Neural cell (in vitro differentiated cells): ENCODE measurements around the gene PPM1L. TPM values are rescaled to one million over a fixed set of nuclear protein-coding genes. Genes with fewer than 3 reads are reported as not detected.

ENCODE experiments used
- H2AFZ ChIP-seq: fragments of 200-600, 300-800 bp; sonication (generic), shearing (Covaris generic); 2 replicates; pipeline ENCODE4 v1.6.0; 2014; ENCODE audit warnings: low read depth, mild to moderate bottlenecking, antibody characterized with exemption, low read length, moderate library complexity
- H3F3A ChIP-seq: fragments of 200-600 bp; shearing (Covaris generic); 2 replicates; pipeline ENCODE4 v1.6.1; 2016; ENCODE audit warnings: mild to moderate bottlenecking, moderate library complexity, mixed read lengths, antibody characterized with exemption, low read length; ENCODE audit not compliant: insufficient read depth, poor library complexity, severe bottlenecking
- H3K27ac ChIP-seq: fragments of 200-600, 300-800 bp; sonication (generic), shearing (Covaris generic); 2 replicates; pipeline ENCODE4 v1.5.1; 2014; ENCODE audit warnings: mild to moderate bottlenecking, low read length, moderate library complexity
- H3K27me3 ChIP-seq: fragments of 300-800, 200-600 bp; sonication (generic), shearing (Covaris generic); 2 replicates; pipeline ENCODE4 v1.6.0; 2014; ENCODE audit warnings: mild to moderate bottlenecking, low read depth, low read length, moderate library complexity; ENCODE audit not compliant: insufficient read depth
- H3K36me3 ChIP-seq: fragments of 300-800, 200-600 bp; sonication (generic), shearing (Covaris generic); 2 replicates; pipeline ENCODE4 v1.5.1; 2014; ENCODE audit warnings: mild to moderate bottlenecking, antibody characterized with exemption, low read length, moderate library complexity; ENCODE audit not compliant: insufficient read depth
- H3K4me2 ChIP-seq: fragments of 300-800, 200-600 bp; sonication (generic), shearing (Covaris generic); 2 replicates; pipeline ENCODE4 v1.6.0; 2014; ENCODE audit warnings: mild to moderate bottlenecking, low read length
- H3K4me3 ChIP-seq: fragments of 300-800, 200-600 bp; sonication (generic), shearing (Covaris generic); 2 replicates; pipeline ENCODE4 v1.5.1; 2014; ENCODE audit warnings: mild to moderate bottlenecking, low read length, moderate library complexity
- H3K79me2 ChIP-seq: fragments of 200-600 bp; shearing (Covaris generic); replicated peaks from 2 replicates; pipeline ENCODE4 v1.6.0; 2014; ENCODE audit warnings: mild to moderate bottlenecking, low read length, moderate library complexity; ENCODE audit not compliant: insufficient read depth
- H3K9ac ChIP-seq: fragments of 300-800, 200-600 bp; sonication (generic), shearing (Covaris generic); 2 replicates; pipeline ENCODE4 v1.6.1; 2016; ENCODE audit warnings: mild to moderate bottlenecking, low read length, mixed read lengths
- H3K9me2 ChIP-seq: fragments of 200-600 bp; shearing (Covaris generic); 2 replicates; pipeline ENCODE4 v1.6.1; 2016; ENCODE audit warnings: mild to moderate bottlenecking, low read length, mixed read lengths; ENCODE audit not compliant: insufficient read depth
- H3K9me3 ChIP-seq: fragments of 200-600, 300-800 bp; sonication (generic), shearing (Covaris generic); 2 replicates; pipeline ENCODE4 v1.6.1; 2016; ENCODE audit warnings: mild to moderate bottlenecking, mixed run types, low read length, moderate library complexity, mixed read lengths
- H4K20me1 ChIP-seq: fragments of 200-600 bp; shearing (Covaris generic); 2 replicates; pipeline ENCODE4 v1.6.1; 2016; ENCODE audit warnings: mild to moderate bottlenecking, mixed run types; ENCODE audit not compliant: insufficient read depth
- CTCF ChIP-seq: fragments of 450-650 bp; IDR thresholded peaks from 2 replicates; pipeline ENCODE4 v1.5.1; 2014; ENCODE audit warnings: antibody characterized with exemption, mild to moderate bottlenecking, moderate library complexity; ENCODE audit not compliant: poor library complexity, severe bottlenecking
- EP300 ChIP-seq: fragments of 450-650 bp; conservative IDR thresholded peaks from 2 replicates; pipeline ENCODE4 v1.6.1; 2014; ENCODE audit warnings: antibody characterized with exemption, mild to moderate bottlenecking, moderate library complexity; ENCODE audit not compliant: poor library complexity, severe bottlenecking
- EZH2 ChIP-seq: fragments of 200-600, 300-800 bp; shearing (Covaris generic), sonication (generic); IDR thresholded peaks from 2 replicates; pipeline ENCODE4 v1.6.1; 2014; ENCODE audit warnings: antibody characterized with exemption, low read length, borderline replicate concordance, mild to moderate bottlenecking; ENCODE audit not compliant: insufficient read depth, poor library complexity, severe bottlenecking
- MXI1 ChIP-seq: fragments of 450-650 bp; conservative IDR thresholded peaks from 2 replicates; pipeline ENCODE4 v1.6.1; 2014; ENCODE audit warnings: antibody characterized with exemption, mild to moderate bottlenecking; ENCODE audit not compliant: poor library complexity, severe bottlenecking
- POLR2AphosphoS5 ChIP-seq: IDR thresholded peaks from 2 replicates; pipeline ENCODE4 v1.6.1; 2012
- RAD21 ChIP-seq: fragments of 450-650 bp; conservative IDR thresholded peaks from 2 replicates; pipeline ENCODE4 v1.6.1; 2014; ENCODE audit warnings: antibody characterized with exemption, mild to moderate bottlenecking, moderate library complexity
- REST ChIP-seq: IDR thresholded peaks from 2 replicates; pipeline ENCODE4 v1.6.1; 2012; ENCODE audit warnings: borderline replicate concordance
- SMC3 ChIP-seq: fragments of 450-650 bp; conservative IDR thresholded peaks from 2 replicates; pipeline ENCODE4 v1.6.1; 2014; ENCODE audit warnings: antibody characterized with exemption, mild to moderate bottlenecking, moderate library complexity; ENCODE audit not compliant: poor library complexity
- TAF1 ChIP-seq: IDR thresholded peaks from 2 replicates; pipeline ENCODE4 v1.6.1; 2012; ENCODE audit warnings: low read depth
- polyA plus RNA-seq: library from polyadenylated mRNA; depleted of rRNA; stranded (reverse); fragments of >200 nt; gene quantifications from 2 replicates; pipeline ENCODE4 v1.2.3, GENCODE V29; 2014

Gene PPM1L
- polyA plus RNA-seq, 1 donor from 2014 or later: 24.9 TPM

GRCh38 chr3:160927620-160928019, 171.6 kb downstream of the PPM1L start:
- H3K4me3 ChIP-seq: no peak overlapping the region
- H3K4me2 ChIP-seq: no peak overlapping the region
- H3K79me2 ChIP-seq: no peaks in the 10 kb centered on the region
- TF ChIP-seq POLR2AphosphoS5: no peak
- no peak for TF ChIP-seq REST
- TF ChIP-seq EP300: no peak
- no peak for TF ChIP-seq SMC3
- no peak for TF ChIP-seq RAD21
- no peak for TF ChIP-seq CTCF
- TF ChIP-seq TAF1: no peak
- TF ChIP-seq EZH2: no peak
- no peak for TF ChIP-seq MXI1
- H3K27me3 ChIP-seq: no peaks in the 10 kb centered on the region
- no peaks in the 10 kb centered on the region for H3K9me3 ChIP-seq
- H4K20me1 ChIP-seq: no peaks in the 10 kb centered on the region
- H3K9me2 ChIP-seq: no peaks in the 10 kb centered on the region
- H3K9ac ChIP-seq: no peak overlapping the region
- H3F3A ChIP-seq: no peaks in the 10 kb centered on the region
- no peaks in the 10 kb centered on the region for H3K36me3 ChIP-seq
- H3K27ac ChIP-seq: no peak overlapping the region
- no peak overlapping the region for H2AFZ ChIP-seq

GRCh38 chr3:160928183-160928726, 172.2 kb downstream of the PPM1L start:
- no peaks in the 10 kb centered on the region for H3K9me3 ChIP-seq
- TF ChIP-seq EP300 (no peak), REST (no peak), RAD21 (no peak), TAF1 (no peak), EZH2 (no peak), POLR2AphosphoS5 (no peak), MXI1 (no peak), CTCF (no peak), SMC3 (no peak)

More at GRCh38 chr3:160928183-160928726, 172.2 kb downstream of the PPM1L start:
- Histone ChIP-seq H3F3A (no peaks in the 10 kb centered on the region), H3K36me3 (no peaks in the 10 kb centered on the region), H3K27me3 (no peaks in the 10 kb centered on the region), H3K9ac (no peak overlapping the region), H4K20me1 (no peaks in the 10 kb centered on the region), H3K9me2 (no peaks in the 10 kb centered on the region), H3K79me2 (no peaks in the 10 kb centered on the region), H2AFZ (no peak overlapping the region), H3K4me3 (no peak overlapping the region), H3K4me2 (no peak overlapping the region), H3K27ac (no peak overlapping the region)
